VCaP (cell line): Measurements from ENCODE around the gene MYH9.

ENCODE experiments used
- H3K27ac ChIP-seq: fragments of 450-650 bp; 2 replicates; pipeline ENCODE4 v1.5.1; 2017
- CTCF ChIP-seq: fragments of 450-650 bp; conservative IDR thresholded peaks from 2 replicates; pipeline ENCODE4 v1.5.1; 2017; ENCODE audit warnings: mild to moderate bottlenecking, moderate library complexity

Gene MYH9

GRCh38 chr22:36311386-36312085 lies 76.2 kb downstream of the MYH9 start:
- no peak for TF ChIP-seq CTCF
- no peak overlapping the region for H3K27ac ChIP-seq

DNA sequence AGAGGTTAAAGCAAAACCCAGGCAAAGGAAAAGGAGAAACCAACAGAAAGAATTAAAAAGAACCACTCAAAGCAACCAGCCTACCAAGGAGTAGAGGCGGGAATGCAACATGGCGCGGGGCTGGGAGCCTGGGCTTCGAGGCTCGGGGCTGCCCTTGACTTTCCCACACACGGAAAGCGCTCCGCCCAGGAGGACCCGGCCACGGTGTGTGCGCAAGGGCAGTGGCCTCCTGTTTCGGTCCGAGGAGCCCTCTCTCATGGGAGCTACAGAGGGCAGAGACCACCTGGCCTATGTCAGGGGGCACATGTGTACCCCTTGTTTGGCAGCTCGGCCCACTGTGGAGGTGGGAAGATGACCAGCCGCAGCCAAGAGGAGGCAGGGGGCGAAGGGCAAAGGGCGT lies 78.9 kb downstream of the MYH9 start:
- TF ChIP-seq CTCF, result no peak
- H3K27ac ChIP-seq, result no peak overlapping the region

DNA sequence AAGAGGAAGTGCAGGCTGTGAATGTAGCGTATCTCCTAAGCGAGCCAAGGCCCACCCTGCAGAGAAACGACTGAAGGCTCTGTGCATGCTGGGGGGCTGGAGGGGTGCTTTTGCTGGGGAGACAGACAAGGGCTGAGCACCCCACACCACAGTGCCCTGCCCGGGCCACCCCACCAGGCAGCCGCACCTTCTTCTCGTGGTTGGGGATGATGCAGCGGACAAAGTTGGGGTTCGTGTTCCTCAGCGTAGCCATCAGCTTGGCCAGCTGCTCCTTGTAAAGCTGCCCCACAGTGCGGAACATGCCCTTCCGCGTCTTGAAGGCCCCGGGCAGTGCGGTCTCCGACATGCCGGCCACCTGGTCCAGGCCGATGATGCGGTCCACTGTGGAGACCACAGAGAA lies 81.5 kb downstream of the MYH9 start:
- H3K27ac ChIP-seq, result no peak overlapping the region
- no peak for TF ChIP-seq CTCF

- H3K27ac ChIP-seq, result no peak overlapping the region
These were observed 82.0 kb downstream of the MYH9 start for GRCh38 chr22:36305813-36306212.

GRCh38 chr22:36304429-36304828 lies 83.3 kb downstream of the MYH9 start:
- H3K27ac ChIP-seq, result no peak overlapping the region
- no peak for TF ChIP-seq CTCF

More at GRCh38 chr22:36305813-36306212, 82.0 kb downstream of the MYH9 start:
- no peak for TF ChIP-seq CTCF

DNA sequence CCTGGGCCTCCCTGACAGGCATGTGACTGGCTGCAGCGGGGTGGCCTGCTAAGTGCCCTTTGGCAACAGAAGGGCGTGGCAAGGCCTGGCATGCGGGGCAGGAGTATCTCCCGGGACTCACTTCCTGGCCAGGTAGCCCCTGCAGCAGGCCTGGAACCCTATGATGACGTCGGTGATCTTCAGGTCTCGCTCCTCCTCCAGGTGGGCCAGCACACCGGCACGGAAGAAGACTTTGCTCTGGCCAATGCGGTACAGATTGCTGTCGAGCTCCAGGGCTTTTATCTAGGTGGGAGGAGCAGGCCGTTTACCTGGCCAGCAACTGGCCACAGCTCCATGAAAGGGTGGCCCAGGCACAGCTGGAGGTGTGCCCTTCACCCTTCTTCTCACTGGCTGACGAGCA lies 83.9 kb downstream of the MYH9 start:
- TF ChIP-seq CTCF, result no peak
- no peak overlapping the region for H3K27ac ChIP-seq

DNA sequence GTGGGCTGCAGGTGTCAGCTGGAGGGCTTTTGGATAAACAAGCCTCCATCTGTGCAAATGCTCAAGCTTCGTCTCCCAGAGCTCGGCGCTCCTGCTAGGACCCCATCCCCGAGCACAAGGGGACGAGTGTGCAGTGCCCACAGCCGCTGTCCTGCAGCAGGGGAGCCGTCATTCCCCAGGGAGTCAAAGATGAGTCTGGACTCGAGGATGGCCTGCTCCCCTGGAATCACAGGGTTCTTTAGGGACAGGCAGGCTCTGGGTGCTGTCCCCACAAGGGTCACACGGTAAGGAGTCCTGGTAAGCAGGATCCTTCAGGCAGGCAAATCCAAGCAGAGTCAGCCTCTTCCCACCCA lies 84.7 kb downstream of the MYH9 start:
- H3K27ac ChIP-seq, result peak overlapping the region; percentile 49

More for the DNA sequence above, 84.7 kb downstream of the MYH9 start:
- no peak for TF ChIP-seq CTCF
